HUDEP-2 (cell line): Measurements from ENCODE around the gene CCDC7.
A peak's percentile ranks its signal among the peaks of the same experiment; 100 is the strongest.

ENCODE experiments used
- DNase-seq, 76 experiments: peaks; one replicate each; lab custom pipeline; 2025; ENCODE audit not compliant: unreplicated experiment in 76 of 76; lab: John Stamatoyannopoulos, UW

CCDC7 gene

DNA sequence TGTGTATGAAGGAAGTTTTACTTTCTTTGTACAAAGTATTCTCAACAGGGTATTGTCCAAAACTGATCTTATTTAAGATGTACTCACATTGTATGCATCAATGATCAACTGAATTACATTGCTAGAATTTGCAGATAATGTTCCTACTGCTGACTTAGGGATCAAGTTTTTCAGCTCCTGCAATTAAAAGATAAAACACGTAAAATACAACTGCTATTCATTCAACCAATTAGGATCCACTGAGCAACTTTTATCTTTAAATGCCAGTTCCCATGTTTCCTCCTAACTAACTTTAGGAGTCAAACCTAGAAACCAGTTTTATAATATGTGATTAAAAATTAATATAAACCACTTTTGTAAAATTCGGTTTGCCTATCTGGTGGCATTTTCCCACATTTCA lies 476.2 kb downstream of the CCDC7 start:
- DNase-seq, result peak in 32 of 76 experiments; percentile 11 to 84 (median 54)

GRCh38 chr10:32923134-32923533 lies 477.2 kb downstream of the CCDC7 start:
- DNase-seq, result no peak

- peak in 57 of 76 experiments; percentile 7 to 85 (median 37) for DNase-seq
Observed at GRCh38 chr10:32923849-32924248, 477.9 kb downstream of the CCDC7 start.
